ENCODE measurements around the gene LHX6.

LHX6 gene

GRCh38 chr9:122218935-122219855 lies 9.6 kb downstream of the LHX6 start:
- no peak for TF ChIP-seq CTCF (IDR thresholded peaks at IDR 0.05; ENCODE audit: low read depth, low read length)
- H3K4me3 ChIP-seq (ENCODE audit: low read depth, low read length) = no peak overlapping the region

- TF ChIP-seq CTCF (IDR thresholded peaks at IDR 0.05; ENCODE audit: low read depth, low read length) = no peak
- H3K4me3 ChIP-seq (ENCODE audit: low read depth, low read length) = no peak overlapping the region
Measured at GRCh38 chr9:122218071-122218934, 10.5 kb downstream of the LHX6 start.

GRCh38 chr9:122217640-122218039 lies 11.1 kb downstream of the LHX6 start:
- H3K4me3 ChIP-seq (ENCODE audit: low read depth, low read length) = no peak overlapping the region

GRCh38 chr9:122216798-122217418 lies 11.8 kb downstream of the LHX6 start:
- H3K4me3 ChIP-seq (ENCODE audit: low read depth, low read length) = no peak overlapping the region
- no peak for TF ChIP-seq CTCF (IDR thresholded peaks at IDR 0.05; ENCODE audit: low read depth, low read length)

More at GRCh38 chr9:122217640-122218039, 11.1 kb downstream of the LHX6 start:
- TF ChIP-seq CTCF (IDR thresholded peaks at IDR 0.05; ENCODE audit: low read depth, low read length) = no peak

GRCh38 chr9:122216138-122216797 lies 12.5 kb downstream of the LHX6 start:
- no peak for TF ChIP-seq CTCF (IDR thresholded peaks at IDR 0.05; ENCODE audit: low read depth, low read length)
- no peak overlapping the region for H3K4me3 ChIP-seq (ENCODE audit: low read depth, low read length)

GRCh38 chr9:122215663-122216062 lies 13.1 kb downstream of the LHX6 start:
- no peak overlapping the region for H3K4me3 ChIP-seq (ENCODE audit: low read depth, low read length)
- TF ChIP-seq CTCF (IDR thresholded peaks at IDR 0.05; ENCODE audit: low read depth, low read length) = no peak
